ENCODE data around the gene KLRD1. TPM values are rescaled to one million over a fixed set of nuclear protein-coding genes. Genes with fewer than 3 reads are reported as not detected.

KLRD1 gene
- total and polyA plus RNA-seq, 7 experiments from 2014 or later, result 0.68 to 82.5 (median 1.7) TPM

DNA sequence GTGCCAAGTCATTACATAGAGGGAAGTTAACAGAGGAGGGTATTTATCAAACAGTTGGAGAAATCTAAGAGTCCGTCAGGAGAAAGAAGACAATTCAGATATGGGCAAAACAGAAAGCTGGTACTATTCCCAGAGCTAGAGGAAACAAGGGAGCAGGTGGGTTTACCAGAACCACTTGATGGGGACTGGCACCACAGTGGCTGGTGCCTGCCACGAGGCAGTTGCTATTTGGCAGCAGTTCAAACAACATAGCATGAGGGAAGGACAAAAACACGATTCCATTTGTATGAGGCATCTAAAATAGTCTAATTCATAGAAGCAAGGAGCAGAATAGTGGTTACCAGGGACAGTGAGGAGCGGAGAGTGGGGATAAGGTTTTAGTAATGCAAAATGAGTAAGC, 24.6 kb upstream of the KLRD1 start:
- H3K9me3 ChIP-seq (ENCODE audit: control insufficient read depth in 2 of 3, low read length in 3 of 3), result no peaks in the 10 kb centered on the region
- CTCF ChIA-PET, result no interaction called here
- no peaks in the 10 kb centered on the region for H3K27me3 ChIP-seq (ENCODE audit: control insufficient read depth in 2 of 2, insufficient read depth in 2 of 2, low read length in 2 of 2)
- Mint-ChIP-seq H3K9me3 (peaks cover 0 to 4% (median 0%) of the 10 kb centered on the region in 11 donors), H3K27ac (no peak overlapping the region), H3K4me1 (peaks cover 0 to 30% (median 0%) of the 10 kb centered on the region in 7 donors), H3K36me3 (peaks cover 0 to 4% (median 0%) of the 10 kb centered on the region in 5 donors), H3K4me3 (no peak overlapping the region), H3K27me3 (peaks cover 6 to 28% (median 16%) of the 10 kb centered on the region in 5 donors)
- H3K4me3 ChIP-seq (ENCODE audit: low read length), result no peak overlapping the region
- peaks cover 0 to 15% of the 10 kb centered on the region in 2 donors for H3K4me1 ChIP-seq (ENCODE audit: control insufficient read depth in 2 of 2, insufficient read depth in 2 of 2, low read length in 2 of 2)
- intact Hi-C loops (cut with micrococcal nuclease), result no loop called here
- POLR2A ChIA-PET, result no interaction called here
- no peak for ATAC-seq
- no peak for DNase-seq
- no peak overlapping the region for H3K27ac ChIP-seq (ENCODE audit: low read depth, low read length)
- H3K36me3 ChIP-seq (ENCODE audit: control insufficient read depth in 2 of 3, insufficient read depth in 3 of 3, low read length in 3 of 3), result no peaks in the 10 kb centered on the region

DNA sequence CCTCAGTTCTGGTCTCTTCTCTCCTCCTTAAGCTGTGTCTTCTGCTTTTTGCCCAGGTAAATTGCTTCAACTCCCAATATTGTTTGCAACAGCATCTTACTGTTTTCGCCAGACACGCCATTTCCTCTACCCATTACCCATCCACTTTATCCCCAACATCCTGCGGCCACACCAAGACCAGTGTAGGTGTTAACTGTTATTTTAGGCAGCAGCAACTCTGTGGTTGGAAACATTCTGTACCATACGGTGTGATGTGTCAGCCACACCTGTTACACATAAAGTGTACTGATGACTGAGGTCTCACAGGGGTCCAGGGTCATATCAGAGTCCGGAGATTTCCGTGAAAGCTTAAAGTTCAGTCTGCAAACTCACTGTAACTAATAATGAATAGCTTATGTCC, 21.8 kb upstream of the KLRD1 start:
- Mint-ChIP-seq H3K4me1 (peaks cover 0 to 13% (median 0%) of the 10 kb centered on the region in 7 donors), H3K36me3 (peaks cover 0 to 2% (median 0%) of the 10 kb centered on the region in 5 donors), H3K27me3 (peaks cover 0 to 14% (median 6%) of the 10 kb centered on the region in 5 donors), H3K27ac (no peak overlapping the region), H3K9me3 (peaks cover 0 to 2% (median 0%) of the 10 kb centered on the region in 11 donors), H3K4me3 (peak overlapping the region in 1 of 10 donors; percentile 26)
- ChIA-PET POLR2A (no interaction called here), CTCF (interaction anchor here (0.7 kb wide), 1 partner anchor 19 kb away, joined by 3 read pairs; no protein-coding TSS in a partner anchor)
- Histone ChIP-seq H3K4me1 (ENCODE audit: control insufficient read depth in 2 of 2, insufficient read depth in 2 of 2, low read length in 2 of 2) (peaks cover 0 to 16% of the 10 kb centered on the region in 2 donors), H3K27me3 (ENCODE audit: control insufficient read depth in 2 of 2, insufficient read depth in 2 of 2, low read length in 2 of 2) (no peaks in the 10 kb centered on the region), H3K9me3 (ENCODE audit: control insufficient read depth in 2 of 3, low read length in 3 of 3) (no peaks in the 10 kb centered on the region), H3K36me3 (ENCODE audit: control insufficient read depth in 2 of 3, insufficient read depth in 3 of 3, low read length in 3 of 3) (no peaks in the 10 kb centered on the region), H3K27ac (ENCODE audit: low read depth, low read length) (no peak overlapping the region), H3K4me3 (ENCODE audit: low read length) (no peak overlapping the region)
- DNase-seq, result no peak
- ATAC-seq, result peak; percentile 46
- intact Hi-C loops (cut with micrococcal nuclease), result no loop called here

DNA sequence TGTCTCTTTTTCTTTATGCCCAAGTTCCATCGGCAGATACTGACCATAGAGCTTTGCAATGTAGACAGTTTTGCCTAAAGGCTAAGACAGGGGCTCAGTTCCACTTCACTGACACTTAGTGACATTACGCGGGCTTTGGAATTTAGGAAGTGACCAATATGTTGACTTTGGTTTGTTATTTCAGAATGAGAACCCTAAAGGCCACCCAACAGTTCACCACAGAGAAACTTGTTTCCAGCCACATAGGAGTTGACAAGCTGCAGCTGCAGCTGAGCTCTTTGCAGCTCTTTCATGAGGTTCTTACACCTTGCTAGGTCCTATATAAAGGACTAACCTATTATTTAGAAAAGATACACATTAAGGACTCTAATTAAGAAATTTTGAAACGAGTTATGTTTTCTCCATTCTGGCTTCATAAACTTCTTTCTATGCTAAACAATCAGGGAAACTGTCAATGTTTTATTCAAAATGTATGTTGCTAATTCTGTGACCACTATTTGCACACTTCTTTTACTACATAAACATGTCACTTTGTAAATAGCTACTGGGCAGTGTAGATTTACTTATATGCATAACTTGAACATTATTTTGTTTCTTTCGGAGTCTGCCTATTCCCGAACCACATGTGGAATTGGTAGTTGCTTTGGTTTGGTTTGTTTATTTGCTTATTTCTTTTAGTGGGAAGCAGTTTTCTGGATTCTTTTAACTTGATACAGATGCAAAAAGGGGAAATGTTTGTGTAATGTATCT, 18.5 kb upstream of the KLRD1 start:
- H3K4me3 ChIP-seq (ENCODE audit: low read length), result no peak overlapping the region
- no peaks in the 10 kb centered on the region for H3K9me3 ChIP-seq (ENCODE audit: control insufficient read depth in 2 of 3, low read length in 3 of 3)
- no peaks in the 10 kb centered on the region for H3K27me3 ChIP-seq (ENCODE audit: control insufficient read depth in 2 of 2, insufficient read depth in 2 of 2, low read length in 2 of 2)
- POLR2A ChIA-PET, result interaction anchor here (1.3 kb wide), 1 partner anchor 9 kb away, joined by 3 read pairs; no protein-coding TSS in a partner anchor
- Mint-ChIP-seq H3K4me3 (peak overlapping the region in 1 of 10 donors; percentile 64), H3K9me3 (peaks cover 0 to 2% (median 0%) of the 10 kb centered on the region in 11 donors), H3K4me1 (peaks cover 8 to 42% (median 12%) of the 10 kb centered on the region in 7 donors), H3K27me3 (peaks cover 0 to 3% (median 0%) of the 10 kb centered on the region in 5 donors), H3K36me3 (no peaks in the 10 kb centered on the region), H3K27ac (no peak overlapping the region)
- DNase-seq, result no peak
- H3K36me3 ChIP-seq (ENCODE audit: control insufficient read depth in 2 of 3, insufficient read depth in 3 of 3, low read length in 3 of 3), result no peaks in the 10 kb centered on the region
- ATAC-seq, result no peak
- CTCF ChIA-PET, result no interaction called here
- intact Hi-C loops (cut with micrococcal nuclease), result no loop called here
- H3K4me1 ChIP-seq (ENCODE audit: control insufficient read depth in 2 of 2, insufficient read depth in 2 of 2, low read length in 2 of 2), result peaks cover 6 to 32% of the 10 kb centered on the region in 2 donors
- H3K27ac ChIP-seq (ENCODE audit: low read depth, low read length), result no peak overlapping the region

DNA sequence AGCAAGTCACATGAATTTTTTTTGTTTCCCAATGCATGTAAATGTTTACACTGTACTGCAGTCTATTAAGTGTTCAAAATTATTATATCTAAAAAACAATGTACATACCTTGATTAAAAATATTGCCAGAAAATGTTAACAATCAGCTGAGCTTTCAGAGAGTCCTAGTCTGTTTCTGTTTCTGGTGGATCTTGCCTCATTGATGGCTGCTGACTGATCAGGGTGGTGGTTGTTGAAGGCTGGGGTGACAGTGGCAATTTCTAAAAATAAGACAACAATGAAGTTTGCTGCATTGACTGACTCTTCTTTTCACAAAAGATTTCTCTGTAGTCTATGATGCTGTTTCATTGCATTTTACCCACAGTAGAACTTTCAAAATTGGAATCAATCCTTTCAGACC, 16.6 kb upstream of the KLRD1 start:
- H3K9me3 Mint-ChIP-seq, result peaks cover 0 to 2% (median 0%) of the 10 kb centered on the region in 11 donors
- H3K27ac ChIP-seq (ENCODE audit: low read depth, low read length), result no peak overlapping the region

DNA sequence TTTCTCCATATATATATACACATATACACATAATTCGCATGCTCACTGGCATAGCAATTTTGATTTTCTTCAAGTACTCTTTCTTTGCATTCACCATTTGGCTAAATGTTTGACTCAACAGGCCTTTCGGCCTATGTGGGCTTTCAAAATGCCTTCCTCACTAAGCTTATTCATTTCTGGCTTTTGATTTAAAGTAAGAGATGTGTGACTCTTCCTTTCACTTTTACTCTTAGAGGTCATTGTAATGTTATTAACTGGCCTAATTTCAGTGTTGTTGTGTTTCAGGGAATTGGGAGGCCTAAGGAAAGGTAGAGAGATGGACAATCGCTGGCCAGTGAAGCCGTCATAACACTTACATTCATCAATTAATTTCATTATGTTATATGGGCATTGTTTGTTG, 14.5 kb upstream of the KLRD1 start:
- POLR2A ChIA-PET, result no interaction called here
- Mint-ChIP-seq H3K27ac (no peak overlapping the region), H3K36me3 (no peaks in the 10 kb centered on the region), H3K4me3 (peak overlapping the region in 3 of 10 donors; percentile 5 to 26 (median 6)), H3K27me3 (peaks cover 0 to 7% (median 0%) of the 10 kb centered on the region in 5 donors), H3K4me1 (peaks cover 9 to 44% (median 14%) of the 10 kb centered on the region in 7 donors), H3K9me3 (peaks cover 0 to 2% (median 0%) of the 10 kb centered on the region in 11 donors)
- no peaks in the 10 kb centered on the region for H3K9me3 ChIP-seq (ENCODE audit: control insufficient read depth in 2 of 3, low read length in 3 of 3)
- DNase-seq (no peak), ATAC-seq (no peak)
- no peaks in the 10 kb centered on the region for H3K36me3 ChIP-seq (ENCODE audit: control insufficient read depth in 2 of 3, insufficient read depth in 3 of 3, low read length in 3 of 3)
- H3K27me3 ChIP-seq (ENCODE audit: control insufficient read depth in 2 of 2, insufficient read depth in 2 of 2, low read length in 2 of 2), result no peaks in the 10 kb centered on the region
- CTCF ChIA-PET, result no interaction called here
- no peak overlapping the region for H3K4me3 ChIP-seq (ENCODE audit: low read length)
- peaks cover 7 to 22% of the 10 kb centered on the region in 2 donors for H3K4me1 ChIP-seq (ENCODE audit: control insufficient read depth in 2 of 2, insufficient read depth in 2 of 2, low read length in 2 of 2)
- H3K27ac ChIP-seq (ENCODE audit: low read depth, low read length), result no peak overlapping the region
- intact Hi-C loops (cut with micrococcal nuclease), result no loop called here

More for the DNA sequence above, 16.6 kb upstream of the KLRD1 start:
- ChIA-PET CTCF (no interaction called here), POLR2A (no interaction called here)
- Mint-ChIP-seq H3K27ac (no peak overlapping the region), H3K27me3 (peaks cover 0 to 3% (median 0%) of the 10 kb centered on the region in 5 donors), H3K4me3 (peak overlapping the region in 1 of 10 donors; percentile 46), H3K36me3 (no peaks in the 10 kb centered on the region), H3K4me1 (peaks cover 9 to 40% (median 14%) of the 10 kb centered on the region in 7 donors)
- H3K4me3 ChIP-seq (ENCODE audit: low read length), result no peak overlapping the region
- no peak for ATAC-seq
- H3K27me3 ChIP-seq (ENCODE audit: control insufficient read depth in 2 of 2, insufficient read depth in 2 of 2, low read length in 2 of 2), result no peaks in the 10 kb centered on the region
- H3K9me3 ChIP-seq (ENCODE audit: control insufficient read depth in 2 of 3, low read length in 3 of 3), result no peaks in the 10 kb centered on the region
- intact Hi-C loops (cut with micrococcal nuclease), result no loop called here
- no peaks in the 10 kb centered on the region for H3K36me3 ChIP-seq (ENCODE audit: control insufficient read depth in 2 of 3, insufficient read depth in 3 of 3, low read length in 3 of 3)
- peaks cover 7 to 25% of the 10 kb centered on the region in 2 donors for H3K4me1 ChIP-seq (ENCODE audit: control insufficient read depth in 2 of 2, insufficient read depth in 2 of 2, low read length in 2 of 2)
- DNase-seq, result no peak

DNA sequence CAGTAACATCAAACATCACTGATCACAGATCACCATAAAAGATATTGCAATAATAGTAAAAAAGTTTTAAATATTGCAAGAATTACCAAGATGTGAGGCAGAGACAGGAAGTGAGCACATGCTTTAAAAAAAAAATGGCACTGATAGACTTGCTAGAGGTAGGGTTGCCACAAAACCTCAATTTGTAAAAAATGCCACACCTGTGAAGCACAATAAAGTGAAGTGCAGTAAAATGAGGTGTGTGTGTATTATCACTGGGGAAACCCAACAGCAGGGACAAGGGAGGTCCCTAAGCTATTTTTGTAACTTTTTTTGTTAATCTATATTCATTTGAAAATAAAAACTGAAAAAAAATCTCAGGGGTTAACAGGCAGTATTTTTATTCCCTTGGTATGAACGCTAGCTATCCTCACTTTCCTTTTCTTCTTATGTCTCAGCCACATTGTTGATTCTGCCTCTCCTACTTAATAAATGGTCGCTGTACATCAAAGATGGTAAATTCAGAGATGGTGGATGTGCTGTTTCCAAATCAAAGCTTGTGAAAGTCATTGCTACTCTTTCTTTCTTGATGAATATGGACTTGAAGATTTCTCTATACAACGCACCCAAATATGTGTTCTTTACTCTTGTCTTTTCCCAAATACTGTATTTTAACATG, 14.0 kb upstream of the KLRD1 start:
- no peaks in the 10 kb centered on the region for H3K9me3 ChIP-seq (ENCODE audit: control insufficient read depth in 2 of 3, low read length in 3 of 3)
- no peaks in the 10 kb centered on the region for H3K36me3 ChIP-seq (ENCODE audit: control insufficient read depth in 2 of 3, insufficient read depth in 3 of 3, low read length in 3 of 3)
- H3K27ac ChIP-seq (ENCODE audit: low read depth, low read length), result no peak overlapping the region
- H3K27me3 ChIP-seq (ENCODE audit: control insufficient read depth in 2 of 2, insufficient read depth in 2 of 2, low read length in 2 of 2), result no peaks in the 10 kb centered on the region
- Mint-ChIP-seq H3K27me3 (peaks cover 0 to 6% (median 0%) of the 10 kb centered on the region in 5 donors), H3K4me1 (peaks cover 9 to 44% (median 14%) of the 10 kb centered on the region in 7 donors), H3K27ac (peak overlapping the region in 5 of 9 donors; percentile 0 to 68 (median 29)), H3K9me3 (peaks cover 0 to 2% (median 0%) of the 10 kb centered on the region in 11 donors), H3K4me3 (peak overlapping the region in 5 of 10 donors; percentile 20 to 67 (median 26)), H3K36me3 (no peaks in the 10 kb centered on the region)
- DNase-seq (peak in 7 of 9 donors; percentile 33 to 64 (median 45)), ATAC-seq (peak; percentile 90)
- ChIA-PET POLR2A (interaction anchor here (0.7 kb wide), 1 partner anchor 14 kb away, joined by 8 read pairs; the partner anchor contains the start of gene KLRD1), CTCF (no interaction called here)
- H3K4me1 ChIP-seq (ENCODE audit: control insufficient read depth in 2 of 2, insufficient read depth in 2 of 2, low read length in 2 of 2), result peaks cover 7 to 22% of the 10 kb centered on the region in 2 donors
- H3K4me3 ChIP-seq (ENCODE audit: low read length), result no peak overlapping the region
- intact Hi-C loops (cut with micrococcal nuclease), result no loop called here
